RWPE2 (cell line): ENCODE results near the gene SERPINA12.

Experiments used
- ATAC-seq: fragments of 200-7000 bp; cut with Tn5 transposase; 3 replicates; pipeline ENCODE4 v1.9.1; 2021; ENCODE audit warnings: low read depth
- DNase-seq: peaks from one replicate; pipeline ENCODE4 v3.0.0-alpha.2; 2020; ENCODE audit warnings: low spot score
- H3K27ac ChIP-seq: fragments of 450-650 bp; 2 replicates; pipeline ENCODE4 v1.5.1; 2017; ENCODE audit warnings: mild to moderate bottlenecking; ENCODE audit not compliant: poor library complexity, severe bottlenecking
- H3K27me3 ChIP-seq: fragments of 250-450 bp; sonication (Bioruptor Pico); 2 replicates; pipeline ENCODE4 v1.5.1; 2021; ENCODE audit warnings: mild to moderate bottlenecking, moderate library complexity; ENCODE audit not compliant: insufficient read depth, poor library complexity, severe bottlenecking
- H3K36me3 ChIP-seq: fragments of 250-450 bp; sonication (Bioruptor Pico); 2 replicates; pipeline ENCODE4 v1.5.1; 2020; ENCODE audit warnings: low read depth, mild to moderate bottlenecking, moderate library complexity
- H3K4me1 ChIP-seq: fragments of 250-450 bp; sonication (Bioruptor Pico); 2 replicates; pipeline ENCODE4 v1.5.1; 2021; ENCODE audit warnings: mild to moderate bottlenecking, moderate library complexity; ENCODE audit not compliant: insufficient read depth, poor library complexity, severe bottlenecking
- H3K4me3 ChIP-seq: fragments of 250-450 bp; sonication (Bioruptor Pico); 2 replicates; pipeline ENCODE4 v1.5.1; 2021; ENCODE audit warnings: mild to moderate bottlenecking, moderate library complexity; ENCODE audit not compliant: severe bottlenecking
- H3K9me3 ChIP-seq: fragments of 250-450 bp; sonication (Bioruptor Pico); 2 replicates; pipeline ENCODE4 v1.5.1; 2021; ENCODE audit warnings: mild to moderate bottlenecking, moderate library complexity; ENCODE audit not compliant: severe bottlenecking
- CTCF ChIP-seq: fragments of 450-650 bp; IDR thresholded peaks from one replicate; pipeline ENCODE4 v1.5.1; 2017; ENCODE audit warnings: mild to moderate bottlenecking, moderate library complexity; ENCODE audit not compliant: poor library complexity, severe bottlenecking

SERPINA12 gene

GRCh38 chr14:94450722-94451090 is 58.6 kb downstream of the SERPINA12 start:
- Histone ChIP-seq H3K27me3 (peaks cover 13% of the 10 kb centered on the region), H3K4me3 (no peak overlapping the region), H3K9me3 (no peaks in the 10 kb centered on the region), H3K4me1 (peaks cover 7% of the 10 kb centered on the region), H3K27ac (no peak overlapping the region), H3K36me3 (no peaks in the 10 kb centered on the region)
- ATAC-seq: no peak
- TF ChIP-seq CTCF: no peak
- no peak for DNase-seq

- H3K27me3 ChIP-seq: peaks cover 12% of the 10 kb centered on the region
- no peak for DNase-seq
- H3K36me3 ChIP-seq: no peaks in the 10 kb centered on the region
- no peak for ATAC-seq
- no peak overlapping the region for H3K27ac ChIP-seq
- H3K9me3 ChIP-seq: no peaks in the 10 kb centered on the region
- H3K4me3 ChIP-seq: no peak overlapping the region
- no peak for TF ChIP-seq CTCF
- peaks cover 7% of the 10 kb centered on the region for H3K4me1 ChIP-seq
Measured at GRCh38 chr14:94449930-94450329, 59.3 kb downstream of the SERPINA12 start.

GRCh38 chr14:94448071-94448808 is 61.0 kb downstream of the SERPINA12 start:
- peak; percentile 66 for ATAC-seq
- H3K9me3 ChIP-seq: no peaks in the 10 kb centered on the region
- no peak for TF ChIP-seq CTCF
- peaks cover 7% of the 10 kb centered on the region for H3K4me1 ChIP-seq
- peaks cover 5% of the 10 kb centered on the region for H3K27me3 ChIP-seq
- no peak overlapping the region for H3K27ac ChIP-seq
- no peaks in the 10 kb centered on the region for H3K36me3 ChIP-seq
- H3K4me3 ChIP-seq: no peak overlapping the region
- no peak for DNase-seq

- TF ChIP-seq CTCF: no peak
- H3K9me3 ChIP-seq: no peaks in the 10 kb centered on the region
Measured at GRCh38 chr14:94447206-94447605, 62.1 kb downstream of the SERPINA12 start.

GRCh38 chr14:94446126-94446525 is 63.1 kb downstream of the SERPINA12 start:
- Histone ChIP-seq H3K4me1 (peaks cover 7% of the 10 kb centered on the region), H3K27ac (no peak overlapping the region), H3K9me3 (no peaks in the 10 kb centered on the region), H3K4me3 (no peak overlapping the region), H3K36me3 (no peaks in the 10 kb centered on the region), H3K27me3 (no peaks in the 10 kb centered on the region)
- DNase-seq (no peak), ATAC-seq (no peak)
- no peak for TF ChIP-seq CTCF

More at GRCh38 chr14:94447206-94447605, 62.1 kb downstream of the SERPINA12 start:
- Histone ChIP-seq H3K4me1 (peaks cover 7% of the 10 kb centered on the region), H3K27me3 (peaks cover under 1% of the 10 kb centered on the region), H3K4me3 (no peak overlapping the region), H3K36me3 (no peaks in the 10 kb centered on the region), H3K27ac (no peak overlapping the region)
- ATAC-seq (no peak), DNase-seq (no peak)
